ENCODE results near the gene ANKRD31. TPM values are rescaled to one million over a fixed set of nuclear protein-coding genes. Genes with fewer than 3 reads are reported as not detected.

ANKRD31 gene
- total RNA-seq, 1 experiment from 2014 or later, result 0.66 TPM

DNA sequence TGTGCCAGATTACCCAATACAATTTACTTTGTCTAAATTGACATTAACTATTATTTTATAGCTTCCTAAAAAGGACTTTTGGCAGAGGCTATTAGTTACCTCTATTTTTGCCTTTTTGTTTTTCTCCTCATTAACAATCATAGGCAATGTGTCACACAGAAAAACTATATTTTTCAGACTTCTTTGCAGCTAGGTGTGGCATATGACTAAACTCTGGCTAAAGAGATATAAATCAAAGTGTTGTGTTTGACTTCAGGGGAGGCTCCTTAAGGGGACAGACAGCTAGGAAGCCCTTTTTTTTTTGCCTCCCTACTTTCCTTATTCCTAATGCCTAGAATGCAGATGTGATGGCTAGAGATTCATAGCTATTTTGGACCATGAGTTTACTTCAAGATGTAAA, 164.6 kb downstream of the ANKRD31 start:
- Mint-ChIP-seq H3K4me1 (ENCODE audit: low read depth, unreplicated experiment) (no peaks in the 10 kb centered on the region), H3K4me3 (ENCODE audit: unreplicated experiment) (no peak overlapping the region), H3K27me3 (ENCODE audit: insufficient read depth, unreplicated experiment) (no peaks in the 10 kb centered on the region), H3K36me3 (ENCODE audit: insufficient read depth, unreplicated experiment) (no peaks in the 10 kb centered on the region), H3K9me3 (ENCODE audit: unreplicated experiment) (no peaks in the 10 kb centered on the region), H3K27ac (ENCODE audit: unreplicated experiment) (no peak overlapping the region)
- intact Hi-C loops (cut with micrococcal nuclease; ENCODE audit: unreplicated experiment), result no loop called here
- ChIA-PET CTCF (no interaction called here), POLR2A (no interaction called here)
- H3K4me1 ChIP-seq, result no peaks in the 10 kb centered on the region
- TF ChIP-seq, protein P1, sequence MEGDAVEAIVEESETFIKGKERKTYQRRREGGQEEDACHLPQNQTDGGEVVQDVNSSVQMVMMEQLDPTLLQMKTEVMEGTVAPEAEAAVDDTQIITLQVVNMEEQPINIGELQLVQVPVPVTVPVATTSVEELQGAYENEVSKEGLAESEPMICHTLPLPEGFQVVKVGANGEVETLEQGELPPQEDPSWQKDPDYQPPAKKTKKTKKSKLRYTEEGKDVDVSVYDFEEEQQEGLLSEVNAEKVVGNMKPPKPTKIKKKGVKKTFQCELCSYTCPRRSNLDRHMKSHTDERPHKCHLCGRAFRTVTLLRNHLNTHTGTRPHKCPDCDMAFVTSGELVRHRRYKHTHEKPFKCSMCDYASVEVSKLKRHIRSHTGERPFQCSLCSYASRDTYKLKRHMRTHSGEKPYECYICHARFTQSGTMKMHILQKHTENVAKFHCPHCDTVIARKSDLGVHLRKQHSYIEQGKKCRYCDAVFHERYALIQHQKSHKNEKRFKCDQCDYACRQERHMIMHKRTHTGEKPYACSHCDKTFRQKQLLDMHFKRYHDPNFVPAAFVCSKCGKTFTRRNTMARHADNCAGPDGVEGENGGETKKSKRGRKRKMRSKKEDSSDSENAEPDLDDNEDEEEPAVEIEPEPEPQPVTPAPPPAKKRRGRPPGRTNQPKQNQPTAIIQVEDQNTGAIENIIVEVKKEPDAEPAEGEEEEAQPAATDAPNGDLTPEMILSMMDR (IDR thresholded peaks at IDR 0.05; ENCODE audit: insufficient read depth in 1 of 2, low read depth in 1 of 2, low read length in 1 of 2, severe bottlenecking in 1 of 2, unreplicated experiment in 1 of 2), result no peak
- H3K9me3 ChIP-seq, result no peaks in the 10 kb centered on the region; the same call in 1 of the 2 replicates
- H3K36me3 ChIP-seq (ENCODE audit: control insufficient read depth, insufficient read depth, low read length), result no peaks in the 10 kb centered on the region
- no peak for DNase-seq
- no TSS peak for BruUV-seq (replicated peaks)
- H3K4me3 ChIP-seq (ENCODE audit: low read depth, low read length), result no peak overlapping the region
- no peaks in the 10 kb centered on the region for H3K27me3 ChIP-seq (replicated peaks; ENCODE audit: control insufficient read depth, insufficient read depth, low read length)

DNA sequence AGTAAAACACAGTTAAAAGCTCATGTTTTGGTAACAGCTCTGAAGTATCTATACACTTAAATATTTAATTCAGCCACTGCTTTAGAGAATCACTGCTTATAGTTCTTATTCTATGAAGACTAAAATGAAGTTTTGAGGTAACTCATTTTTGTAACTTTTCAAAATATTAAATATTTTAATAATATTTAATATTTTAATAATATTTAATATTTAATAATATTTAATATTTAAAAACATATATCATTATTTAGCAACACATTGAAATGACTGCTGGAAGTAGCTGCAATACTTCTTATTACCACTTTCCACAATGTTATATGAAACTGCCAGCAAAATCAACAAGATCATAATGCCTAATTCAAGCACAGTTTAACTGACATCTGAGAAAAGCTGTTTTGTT, 165.6 kb downstream of the ANKRD31 start:
- no peaks in the 10 kb centered on the region for H3K4me1 Mint-ChIP-seq (ENCODE audit: low read depth, unreplicated experiment)
- TF ChIP-seq, protein P1 (IDR thresholded peaks at IDR 0.05; ENCODE audit: insufficient read depth in 1 of 2, low read depth in 1 of 2, low read length in 1 of 2, severe bottlenecking in 1 of 2, unreplicated experiment in 1 of 2), result no peak
- ChIA-PET CTCF (no interaction called here), POLR2A (no interaction called here)
- no TSS peak for BruUV-seq (replicated peaks)
- no peak overlapping the region for H3K4me3 ChIP-seq (ENCODE audit: low read depth, low read length)
- no peaks in the 10 kb centered on the region for H3K36me3 Mint-ChIP-seq (ENCODE audit: insufficient read depth, unreplicated experiment)
- intact Hi-C loops (cut with micrococcal nuclease; ENCODE audit: unreplicated experiment), result no loop called here
- H3K9me3 ChIP-seq, result no peaks in the 10 kb centered on the region; the same call in 1 of the 2 replicates
- H3K4me1 ChIP-seq, result no peaks in the 10 kb centered on the region
- H3K4me3 Mint-ChIP-seq (ENCODE audit: unreplicated experiment), result no peak overlapping the region
- no peaks in the 10 kb centered on the region for H3K27me3 Mint-ChIP-seq (ENCODE audit: insufficient read depth, unreplicated experiment)
- no peak overlapping the region for H3K27ac Mint-ChIP-seq (ENCODE audit: unreplicated experiment)
- no peaks in the 10 kb centered on the region for H3K27me3 ChIP-seq (replicated peaks; ENCODE audit: control insufficient read depth, insufficient read depth, low read length)
- H3K36me3 ChIP-seq (ENCODE audit: control insufficient read depth, insufficient read depth, low read length), result no peaks in the 10 kb centered on the region
- DNase-seq, result no peak
- H3K9me3 Mint-ChIP-seq (ENCODE audit: unreplicated experiment), result no peaks in the 10 kb centered on the region

DNA sequence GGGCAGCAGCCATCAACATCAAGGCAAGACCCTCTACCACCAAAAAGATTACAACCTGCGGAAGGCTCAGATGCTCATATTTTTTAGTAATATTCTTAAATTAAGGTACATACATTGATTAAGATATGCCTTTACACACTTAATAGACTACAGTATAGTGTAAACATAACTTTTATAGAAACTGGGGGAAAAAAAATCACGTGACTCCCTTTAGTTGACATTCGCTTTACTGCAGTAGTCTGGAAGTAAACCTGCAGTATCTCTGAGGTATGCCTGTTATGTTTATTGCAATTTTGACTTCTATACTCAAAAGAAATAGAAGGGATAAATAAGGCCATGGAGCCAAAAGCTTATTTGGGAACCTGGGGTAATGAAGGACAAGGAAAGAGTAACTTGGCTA, 169.2 kb downstream of the ANKRD31 start:
- no peak for DNase-seq
- no TSS peak for BruUV-seq (replicated peaks)
- no peak overlapping the region for H3K27ac Mint-ChIP-seq (ENCODE audit: unreplicated experiment)

More for the DNA sequence above, 169.2 kb downstream of the ANKRD31 start:
- Histone ChIP-seq H3K27me3 (replicated peaks; ENCODE audit: control insufficient read depth, insufficient read depth, low read length) (no peaks in the 10 kb centered on the region), H3K9me3 (no peaks in the 10 kb centered on the region), H3K36me3 (ENCODE audit: control insufficient read depth, insufficient read depth, low read length) (no peaks in the 10 kb centered on the region), H3K4me3 (ENCODE audit: low read depth, low read length) (no peak overlapping the region), H3K4me1 (no peaks in the 10 kb centered on the region)
- ChIA-PET POLR2A (no interaction called here), CTCF (no interaction called here)
- no peaks in the 10 kb centered on the region for H3K27me3 Mint-ChIP-seq (ENCODE audit: insufficient read depth, unreplicated experiment)
- TF ChIP-seq, protein P1 (IDR thresholded peaks at IDR 0.05; ENCODE audit: insufficient read depth in 1 of 2, low read depth in 1 of 2, low read length in 1 of 2, severe bottlenecking in 1 of 2, unreplicated experiment in 1 of 2), result no peak
- no peaks in the 10 kb centered on the region for H3K36me3 Mint-ChIP-seq (ENCODE audit: insufficient read depth, unreplicated experiment)
- intact Hi-C loops (cut with micrococcal nuclease; ENCODE audit: unreplicated experiment), result no loop called here
- no peak overlapping the region for H3K4me3 Mint-ChIP-seq (ENCODE audit: unreplicated experiment)
- no peaks in the 10 kb centered on the region for H3K9me3 Mint-ChIP-seq (ENCODE audit: unreplicated experiment)
- peaks cover 7% of the 10 kb centered on the region for H3K4me1 Mint-ChIP-seq (ENCODE audit: low read depth, unreplicated experiment)

Measured in Caco-2 (cell line).